Limb (tissue), 2 donors: ENCODE measurements around the gene POLR3B.

ENCODE experiments used
- DNase-seq, 2 donors: peaks; one replicate each; pipeline ENCODE4 v3.0.0-alpha.2; 2016; ENCODE audit errors: extremely low spot score in 2 of 2

The POLR3B gene

DNA sequence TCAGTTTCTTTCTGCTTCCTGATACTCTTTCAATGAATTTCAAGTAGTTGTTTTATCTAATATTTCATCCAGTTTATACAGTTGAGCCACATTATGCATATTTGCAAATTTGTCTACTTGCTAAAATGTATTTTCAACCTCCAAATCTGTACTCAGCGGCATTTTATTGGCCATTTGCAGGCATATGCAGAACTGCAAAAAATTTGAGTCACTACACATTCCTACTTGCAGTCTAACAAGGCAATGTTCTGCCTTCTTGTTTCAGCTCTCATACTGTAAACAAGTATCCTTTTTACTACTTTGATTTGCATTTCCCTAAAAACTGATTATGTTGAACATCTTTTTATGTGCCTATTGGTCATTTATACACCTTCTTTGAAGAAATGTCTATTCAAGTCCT, 55.0 kb downstream of the POLR3B start:
- no peak for DNase-seq

DNA sequence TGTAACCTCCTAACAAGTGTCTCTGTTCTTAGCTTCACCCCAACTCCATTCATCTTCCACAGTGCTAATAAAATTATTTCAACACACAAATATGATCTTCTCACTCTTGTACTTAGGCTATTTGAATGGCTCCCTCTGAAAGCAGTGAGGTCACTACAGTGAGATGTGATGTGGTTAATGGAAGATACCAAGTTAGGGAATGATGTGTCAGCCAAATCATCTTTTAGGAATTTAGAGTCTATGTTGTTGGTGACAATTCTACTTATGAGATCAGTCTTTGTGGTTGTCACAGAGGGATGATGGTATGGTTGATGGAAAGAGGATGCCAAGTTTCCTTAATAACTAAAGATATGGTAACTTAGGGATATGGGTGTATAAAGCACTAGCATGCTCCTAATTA, 57.6 kb downstream of the POLR3B start:
- DNase-seq: no peak

DNA sequence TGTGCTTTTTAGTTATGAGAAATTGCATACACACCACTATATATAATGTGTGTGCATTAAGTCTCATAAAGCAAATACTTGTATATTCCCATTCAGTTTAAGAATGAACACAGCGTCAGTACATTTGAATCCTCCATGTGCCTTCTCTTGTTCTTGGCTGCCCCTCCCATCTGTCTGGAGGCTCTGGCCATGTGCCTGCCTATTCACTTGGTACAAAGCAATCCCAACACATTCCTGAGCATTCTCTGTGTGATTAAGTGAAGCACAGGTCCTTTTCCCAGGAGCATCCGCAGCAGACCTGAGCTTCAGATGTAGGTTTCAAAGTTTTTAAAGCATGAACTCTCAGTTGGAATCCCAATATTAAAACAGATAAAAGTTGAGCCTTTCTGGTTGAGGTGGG, 58.7 kb downstream of the POLR3B start:
- DNase-seq: no peak

DNA sequence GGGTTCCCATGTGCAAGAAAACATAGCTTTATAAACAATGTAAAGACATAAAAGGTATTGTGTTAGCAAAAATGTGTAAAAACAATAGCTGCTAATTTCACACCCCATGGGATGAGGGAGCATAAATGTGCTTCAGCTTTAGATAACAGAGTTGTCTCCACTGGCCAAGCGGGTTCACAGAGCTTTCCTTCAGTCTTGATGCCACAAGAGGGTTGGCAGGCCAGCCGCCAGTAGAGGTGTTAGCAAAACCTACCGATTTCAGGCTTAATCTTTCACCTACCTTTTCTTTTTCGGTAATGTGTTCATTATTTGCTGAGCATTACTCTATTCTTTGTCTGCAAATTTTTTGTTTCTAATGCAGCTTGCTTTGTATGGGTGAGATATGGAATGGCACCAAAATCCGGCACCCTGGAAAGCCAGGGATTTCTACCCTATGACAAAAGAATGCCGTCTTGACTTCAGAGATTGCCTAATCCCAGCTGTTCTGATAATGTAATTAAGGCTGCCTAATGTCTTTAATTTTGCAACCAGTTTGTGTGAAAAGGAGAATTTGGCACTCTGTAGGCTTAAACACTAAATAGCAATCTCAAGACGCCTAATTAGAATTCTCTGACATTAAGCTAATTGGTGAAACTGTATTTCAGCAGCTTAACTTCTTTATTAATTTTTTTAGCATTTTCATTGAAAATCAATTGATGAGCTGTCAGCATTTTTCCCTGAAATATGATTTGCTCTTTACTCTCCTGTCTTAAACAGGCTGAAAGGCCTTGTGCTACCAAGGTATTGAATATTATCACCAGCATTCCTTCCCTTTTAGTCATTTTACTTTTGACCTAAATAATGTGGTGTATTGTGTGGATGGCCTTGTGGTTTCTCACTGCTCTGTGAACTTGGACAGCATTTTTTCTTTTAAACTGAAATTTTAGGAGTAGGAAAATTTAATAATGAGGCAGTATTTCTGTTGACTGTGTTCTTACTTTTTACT, 60.7 kb downstream of the POLR3B start:
- no peak for DNase-seq

DNA sequence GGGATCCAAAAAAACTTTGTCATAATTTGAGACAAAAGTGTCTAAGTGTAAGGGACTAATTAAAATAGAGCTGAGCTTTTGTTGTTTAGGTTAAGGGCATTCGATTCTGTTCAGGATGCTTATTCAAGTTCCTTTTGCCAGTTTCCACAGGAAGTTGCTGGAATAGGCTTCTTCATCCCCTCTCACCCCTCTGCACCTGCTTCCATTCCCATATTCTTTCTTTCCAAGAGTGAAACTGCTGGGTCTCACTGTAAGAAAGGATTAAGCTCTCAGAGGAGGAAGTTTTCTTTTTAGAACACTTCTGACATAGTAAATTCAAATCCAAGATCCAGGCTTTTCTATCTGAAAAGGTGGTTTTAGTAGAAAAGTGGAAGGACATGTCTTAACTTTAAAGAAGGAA, 61.4 kb downstream of the POLR3B start:
- DNase-seq: no peak

GRCh38 chr12:106423291-106423690, 65.7 kb downstream of the POLR3B start:
- no peak for DNase-seq

- DNase-seq: no peak
Observed at GRCh38 chr12:106425061-106425702, 67.6 kb downstream of the POLR3B start.

GRCh38 chr12:106427917-106428316, 70.4 kb downstream of the POLR3B start:
- DNase-seq: no peak

DNA sequence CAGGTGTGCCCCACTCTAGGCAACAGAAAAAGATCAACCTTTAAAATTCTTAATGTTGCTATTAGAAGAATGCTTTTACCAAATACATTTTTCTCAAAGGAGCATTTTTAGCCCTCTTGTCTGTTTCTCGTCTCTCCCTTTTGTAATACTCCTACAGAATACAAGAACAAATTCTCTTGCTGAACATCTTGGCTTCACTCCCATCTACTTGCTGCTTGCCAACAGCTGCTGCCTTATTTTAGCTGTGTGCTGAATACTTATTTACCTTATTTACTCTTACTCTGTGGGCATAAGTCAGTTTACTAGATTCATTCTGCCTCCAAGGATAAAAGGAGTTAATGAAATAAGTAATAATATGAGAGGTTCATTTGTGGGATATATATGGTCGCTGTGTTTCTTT, 70.8 kb downstream of the POLR3B start:
- DNase-seq: peak in 1 of 2 donors; percentile 78

GRCh38 chr12:106429043-106429552, 71.5 kb downstream of the POLR3B start:
- DNase-seq: no peak

DNA sequence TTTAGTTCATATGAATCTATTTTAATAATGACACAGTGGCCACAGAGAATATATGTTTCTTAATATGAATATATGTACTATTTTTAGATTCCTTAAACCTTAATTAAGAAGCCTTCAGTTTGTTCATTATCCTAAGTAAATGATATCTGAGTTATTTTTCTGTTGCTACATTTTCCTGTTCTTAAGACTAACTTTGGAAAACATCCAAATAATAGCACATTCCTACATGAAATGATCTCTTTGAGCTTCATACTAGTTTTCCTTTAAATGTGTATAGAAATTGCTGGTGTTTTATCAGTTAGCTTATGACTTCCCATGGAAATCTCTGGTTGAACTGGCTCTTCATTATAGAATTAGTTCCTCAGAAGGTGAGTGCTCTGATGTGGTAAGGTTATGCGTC, 72.1 kb downstream of the POLR3B start:
- DNase-seq: no peak

GRCh38 chr12:106431839-106432411, 74.4 kb downstream of the POLR3B start:
- no peak for DNase-seq

DNA sequence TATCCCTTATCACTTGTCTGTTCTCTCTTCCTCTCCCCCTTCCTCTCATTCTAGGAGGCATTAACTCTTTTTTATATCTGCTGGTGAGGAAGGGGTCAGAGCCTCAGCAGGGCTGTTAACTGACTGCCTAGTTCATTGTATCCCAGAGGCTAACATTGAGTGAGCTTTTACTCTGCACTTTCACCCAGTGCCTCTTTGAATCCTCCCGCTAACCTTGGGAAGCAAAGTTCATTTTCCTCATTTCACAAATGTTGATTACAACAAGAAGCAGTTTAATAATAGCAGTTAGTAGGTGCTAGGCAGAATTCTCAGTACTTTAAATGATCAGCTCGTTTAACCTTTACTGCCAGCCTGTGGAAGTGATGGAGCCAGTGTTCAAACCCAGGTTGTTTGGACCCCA, 75.5 kb downstream of the POLR3B start:
- DNase-seq: no peak

DNA sequence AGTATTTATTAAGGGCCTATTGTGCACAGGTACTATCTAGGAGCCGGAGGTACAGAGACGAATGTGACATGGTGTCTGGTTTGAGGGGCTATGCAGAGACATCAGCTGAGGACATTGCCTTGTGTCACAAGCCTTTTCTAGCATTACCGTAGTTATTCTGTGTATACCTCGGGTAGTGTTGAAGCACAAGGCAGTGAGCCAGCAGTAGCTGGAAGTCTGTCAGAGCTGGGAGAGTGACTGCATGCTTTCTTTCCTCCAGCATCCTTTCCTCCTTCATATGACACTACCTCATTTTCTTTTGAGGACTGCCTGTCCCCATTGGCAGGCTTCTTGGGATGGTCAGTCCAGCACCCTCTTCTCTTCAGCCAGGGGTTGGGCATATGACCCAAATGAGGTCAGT, 77.0 kb downstream of the POLR3B start:
- no peak for DNase-seq

DNA sequence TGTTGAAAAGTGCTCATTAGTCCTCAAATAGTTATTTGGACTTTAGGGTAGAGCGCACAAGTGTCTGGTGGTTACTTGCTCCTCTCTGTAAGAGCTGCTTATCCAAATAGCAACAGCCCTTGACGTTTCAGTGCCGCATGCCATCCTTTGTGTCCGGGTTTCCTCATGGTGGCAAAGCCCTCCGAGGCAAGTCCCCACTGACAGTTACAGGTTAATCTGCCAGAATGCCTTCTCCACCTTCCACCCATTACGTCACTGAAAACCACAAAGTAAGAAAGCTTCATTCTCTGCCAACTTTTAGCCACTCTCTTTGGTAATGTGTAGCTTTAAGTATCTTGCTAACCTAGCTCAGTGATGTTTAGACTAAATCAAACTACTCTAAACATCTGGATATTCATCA, 78.6 kb downstream of the POLR3B start:
- DNase-seq: no peak

GRCh38 chr12:106442575-106442974, 85.0 kb downstream of the POLR3B start:
- DNase-seq: no peak

DNA sequence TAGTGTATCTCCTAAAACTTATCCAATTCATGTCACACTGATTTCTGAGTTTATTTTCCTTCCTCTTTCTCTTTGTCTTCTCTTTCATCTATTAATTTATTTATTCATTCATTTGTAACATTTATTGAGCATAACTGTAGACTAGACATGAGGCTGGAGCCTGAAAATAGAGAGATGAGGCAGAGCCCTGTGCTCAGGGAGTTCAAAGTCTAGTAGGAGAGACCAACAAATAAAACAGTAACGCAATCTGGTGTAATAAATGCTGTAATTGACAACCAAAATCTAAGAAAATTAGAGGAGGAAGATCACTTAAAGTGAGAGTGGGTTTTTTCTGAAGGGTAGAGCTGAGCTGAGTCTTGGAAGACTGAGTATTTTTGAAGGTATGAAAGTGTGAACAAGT, 87.5 kb downstream of the POLR3B start:
- no peak for DNase-seq

GRCh38 chr12:106445959-106446358, 88.4 kb downstream of the POLR3B start:
- DNase-seq: no peak

- DNase-seq: no peak
Observed at GRCh38 chr12:106446419-106447092, 89.0 kb downstream of the POLR3B start.

DNA sequence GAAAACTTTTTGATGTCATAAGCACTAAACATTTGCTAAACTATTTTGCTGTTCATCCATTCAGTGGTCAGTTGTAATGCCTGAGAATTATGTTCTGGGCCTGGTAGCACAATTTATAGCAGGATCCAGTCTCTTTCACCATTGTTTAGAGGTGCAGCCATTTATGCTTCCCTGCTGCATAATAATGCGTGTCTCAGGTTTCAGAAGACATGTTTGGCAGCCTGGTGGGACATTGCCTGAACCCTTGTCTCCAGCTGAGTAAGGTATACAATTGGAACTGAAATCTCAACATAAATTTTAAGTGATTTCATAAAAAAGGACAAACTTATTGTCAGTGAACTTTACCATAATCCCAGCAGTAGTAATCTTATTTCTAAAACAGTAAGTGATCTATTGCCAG, 94.8 kb downstream of the POLR3B start:
- DNase-seq: no peak

GRCh38 chr12:106455111-106455510, 97.6 kb downstream of the POLR3B start:
- no peak for DNase-seq

DNA sequence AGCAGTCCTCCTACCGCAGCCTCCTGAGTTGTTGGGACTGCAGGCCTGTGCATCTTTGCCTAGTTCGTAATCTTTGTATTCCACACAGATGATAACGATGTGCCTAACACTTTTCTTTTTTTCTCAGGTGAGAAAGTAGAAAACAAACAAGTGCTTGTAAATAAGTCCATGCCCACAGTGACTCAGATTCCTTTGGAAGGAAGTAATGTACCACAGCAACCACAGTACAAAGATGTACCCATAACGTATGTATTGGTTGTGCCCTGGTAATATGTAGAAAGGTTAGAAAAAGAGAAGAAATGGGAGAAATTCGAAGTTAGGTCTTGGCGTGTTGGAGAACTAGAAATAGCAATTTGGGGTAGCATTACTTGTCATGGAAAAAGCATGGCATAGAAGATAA, 101.6 kb downstream of the POLR3B start:
- DNase-seq: no peak
